ENCODE data around the gene NPAS3.

NPAS3 gene

GRCh38 chr14:32940066-32940651 lies 1.5 kb downstream of the NPAS3 start:
- no peak for DNase-seq (ENCODE audit: low read depth in 2 of 2)

DNA sequence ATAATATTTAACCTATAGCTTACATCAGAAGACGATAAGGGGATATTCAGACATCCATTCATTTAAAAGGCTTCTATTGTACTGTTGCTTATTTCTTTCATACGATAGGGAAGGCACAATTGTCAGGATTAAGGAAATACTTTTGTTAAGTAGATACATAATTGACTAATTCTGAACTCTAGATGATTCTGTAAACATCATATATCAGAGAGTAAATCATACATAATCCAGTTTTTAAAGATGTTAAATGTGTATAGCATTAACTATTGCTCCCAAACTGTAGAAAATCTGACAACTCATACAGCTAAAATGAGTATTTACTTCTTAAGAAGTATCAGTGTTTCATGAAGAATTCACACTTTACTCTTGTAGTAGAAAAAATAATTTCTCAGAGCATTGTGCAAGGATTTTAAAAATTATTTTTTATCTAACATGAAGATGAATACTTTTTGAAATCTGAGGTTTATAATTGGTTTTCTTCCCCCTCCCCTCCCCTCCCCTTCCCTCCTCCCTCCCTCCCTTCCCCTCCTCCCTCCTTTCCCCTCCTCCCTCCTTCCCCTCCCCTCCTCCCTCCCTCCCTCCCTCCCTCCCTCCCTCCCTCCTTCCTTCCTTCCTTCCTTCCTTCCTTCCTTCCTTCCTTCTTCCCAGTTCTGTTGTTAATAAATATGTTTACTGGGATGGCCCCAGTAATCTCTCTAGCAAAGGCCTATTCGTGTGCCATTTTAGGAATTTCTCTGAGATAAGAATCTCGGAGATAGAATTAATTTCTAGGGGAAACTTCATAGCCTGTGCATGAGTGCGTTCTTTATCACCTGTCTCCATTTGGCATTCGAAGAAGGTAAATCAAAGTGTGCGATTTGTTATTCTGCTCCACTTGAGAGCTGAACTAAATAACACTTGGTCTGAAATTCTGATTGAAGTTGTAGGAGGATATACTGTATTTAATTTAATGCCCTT lies 2.3 kb downstream of the NPAS3 start:
- DNase-seq (ENCODE audit: low read depth in 2 of 2): no peak

- no peak for DNase-seq (ENCODE audit: low read depth in 2 of 2)
Observed at GRCh38 chr14:32941668-32942065, 3.0 kb downstream of the NPAS3 start.

DNA sequence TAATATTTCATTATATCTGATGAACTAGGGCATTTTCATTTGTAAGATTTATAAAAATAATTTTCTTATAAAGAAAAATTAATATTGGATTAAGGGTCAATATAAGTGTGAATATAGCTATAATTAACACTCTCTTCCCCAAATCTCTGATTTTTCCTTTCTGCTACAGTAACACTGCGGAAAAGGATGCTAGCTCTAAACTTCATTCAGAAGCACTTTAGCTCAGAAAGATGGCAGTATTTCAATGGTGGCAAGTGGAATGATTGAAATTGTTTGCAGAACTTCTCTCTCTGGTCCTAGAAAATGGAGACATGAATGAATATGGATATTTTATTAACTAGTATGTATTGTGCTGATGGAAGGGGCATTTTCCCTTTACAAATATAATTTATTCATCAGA lies 8.4 kb downstream of the NPAS3 start:
- DNase-seq (ENCODE audit: low read depth in 2 of 2): no peak

GRCh38 chr14:32947792-32948191 lies 9.1 kb downstream of the NPAS3 start:
- no peak for DNase-seq (ENCODE audit: low read depth in 2 of 2)

- no peak for DNase-seq (ENCODE audit: low read depth in 2 of 2)
Observed at GRCh38 chr14:32950584-32950983, 11.9 kb downstream of the NPAS3 start.

GRCh38 chr14:32967421-32967820 lies 28.7 kb downstream of the NPAS3 start:
- no peak for DNase-seq (ENCODE audit: low read depth in 2 of 2)

- no peak for DNase-seq (ENCODE audit: low read depth in 2 of 2)
Observed at GRCh38 chr14:32968972-32969544, 30.4 kb downstream of the NPAS3 start.

DNA sequence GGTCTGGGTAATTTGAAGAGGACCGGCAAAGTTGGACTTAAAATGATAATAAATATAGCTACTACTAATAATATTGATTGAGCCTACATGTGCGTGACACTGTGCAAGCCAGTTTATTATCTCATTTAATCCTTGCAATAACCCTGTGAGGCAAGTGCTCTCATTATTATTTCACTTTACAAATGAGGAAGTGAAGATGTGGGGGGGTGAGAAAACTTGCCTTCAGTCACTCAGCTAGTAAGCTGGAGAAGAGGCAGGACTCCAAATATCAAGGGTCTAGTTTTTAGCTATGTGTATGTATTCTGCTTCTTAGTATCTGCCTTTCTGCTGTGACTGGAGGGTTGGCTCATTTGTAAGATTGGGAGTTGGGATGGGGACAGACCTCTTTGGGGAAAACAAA lies 39.2 kb downstream of the NPAS3 start:
- DNase-seq (ENCODE audit: low read depth in 2 of 2): no peak

DNA sequence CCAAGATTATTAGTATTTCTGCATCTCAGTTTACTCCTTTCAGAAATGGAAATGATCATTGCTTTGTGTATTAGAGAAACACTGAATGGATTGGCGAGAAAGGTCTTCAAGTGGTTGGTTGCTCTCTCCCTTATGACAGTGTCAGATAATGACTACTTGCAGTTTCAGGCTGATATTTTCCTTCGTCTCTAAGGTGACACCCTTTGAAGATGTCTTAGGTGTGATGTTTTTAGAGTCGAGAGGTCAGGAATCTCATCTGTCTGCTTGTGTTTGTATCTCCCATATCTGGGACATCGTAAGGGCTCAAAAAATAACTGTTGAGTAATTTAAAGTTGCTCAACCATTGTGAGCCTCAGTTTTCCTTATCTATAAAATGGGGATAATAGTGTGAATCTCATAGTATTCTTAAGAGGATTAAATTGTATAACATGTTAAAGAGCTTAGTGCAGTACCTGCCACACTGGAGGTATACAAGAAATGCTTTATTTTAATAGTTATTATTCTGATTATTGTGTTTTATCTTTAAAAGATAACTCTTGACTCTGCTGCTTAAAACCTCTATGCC lies 40.1 kb downstream of the NPAS3 start:
- DNase-seq (ENCODE audit: low read depth in 2 of 2): no peak

- no peak for DNase-seq (ENCODE audit: low read depth in 2 of 2)
Observed at GRCh38 chr14:32980178-32980901, 41.7 kb downstream of the NPAS3 start.

GRCh38 chr14:32980902-32981501 lies 42.3 kb downstream of the NPAS3 start:
- no peak for DNase-seq (ENCODE audit: low read depth in 2 of 2)

- DNase-seq (ENCODE audit: low read depth in 2 of 2): no peak
Observed at GRCh38 chr14:32984241-32984930, 45.7 kb downstream of the NPAS3 start.

DNA sequence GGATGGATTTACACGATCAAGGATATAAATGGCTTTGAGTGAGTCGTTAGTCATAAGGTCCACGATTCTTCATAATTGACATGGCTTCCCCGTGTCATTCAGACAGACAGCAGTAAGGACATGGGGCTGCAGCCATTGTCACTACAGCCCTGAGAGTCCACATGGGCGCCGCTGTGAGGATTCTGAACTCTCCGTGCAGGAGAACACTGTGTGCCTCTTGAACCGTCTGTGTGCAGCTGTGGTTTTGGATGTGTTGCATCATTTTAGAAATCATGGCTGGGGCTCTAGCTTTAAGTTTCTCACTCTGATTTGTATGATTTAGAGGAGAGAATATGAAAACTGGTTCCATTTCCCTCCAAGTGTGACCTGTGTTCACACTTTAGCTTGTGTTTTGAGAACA lies 47.2 kb downstream of the NPAS3 start:
- DNase-seq (ENCODE audit: low read depth in 2 of 2): no peak

DNA sequence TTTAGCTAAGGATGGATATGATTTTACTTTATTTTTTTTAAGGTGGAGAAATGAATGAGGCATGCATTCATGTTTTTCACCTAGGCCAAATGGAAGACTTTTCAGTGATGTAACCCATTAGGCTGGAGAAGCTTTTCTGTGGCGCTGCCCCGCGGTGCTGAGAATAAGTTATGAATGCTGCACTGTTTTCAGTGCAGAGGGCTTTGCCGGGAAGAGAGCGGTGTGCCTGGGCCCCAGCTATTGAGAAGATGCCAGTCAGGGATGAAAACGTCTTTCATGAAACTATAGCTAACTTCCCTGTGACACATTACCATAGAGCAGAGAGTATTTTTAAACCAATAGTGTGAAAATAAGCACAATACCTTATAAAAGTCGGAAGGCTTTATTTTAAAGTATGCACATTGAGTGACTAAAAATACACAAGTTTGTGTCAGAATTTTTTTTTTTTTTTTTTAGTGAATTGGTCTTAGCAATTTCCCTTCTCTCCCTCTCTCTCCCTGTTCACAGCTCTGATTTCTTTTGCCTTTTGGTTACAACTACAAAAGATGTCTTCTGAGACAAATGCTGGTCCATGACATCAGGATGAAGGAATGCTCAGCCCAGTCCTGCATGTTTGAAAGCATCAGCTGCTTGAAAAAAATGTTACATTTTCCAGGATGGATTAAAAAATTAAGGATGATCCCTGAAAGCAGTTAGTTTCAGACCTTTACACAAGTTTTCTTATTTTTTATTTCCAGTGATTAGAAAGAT lies 48.3 kb downstream of the NPAS3 start:
- DNase-seq (ENCODE audit: low read depth in 2 of 2): no peak

DNA sequence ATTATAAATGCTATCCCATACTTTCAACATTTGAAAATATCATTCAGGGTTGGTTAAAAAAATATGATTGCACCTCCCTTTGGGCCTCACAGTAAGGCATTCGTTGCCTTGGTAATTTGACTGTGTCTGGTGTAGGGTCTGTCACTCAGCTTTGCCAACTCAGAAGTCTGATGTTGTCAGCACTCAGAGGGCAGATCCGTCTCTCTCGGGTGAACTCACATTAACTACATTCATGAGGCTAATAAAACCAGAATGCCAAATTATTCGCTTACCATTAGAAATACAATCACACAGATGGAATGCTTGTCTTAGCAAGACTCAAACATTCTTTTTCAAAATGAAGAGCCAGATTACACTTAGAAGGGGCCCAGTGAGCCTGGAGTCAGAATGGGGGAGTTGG lies 53.0 kb downstream of the NPAS3 start:
- no peak for DNase-seq (ENCODE audit: low read depth in 2 of 2)

DNA sequence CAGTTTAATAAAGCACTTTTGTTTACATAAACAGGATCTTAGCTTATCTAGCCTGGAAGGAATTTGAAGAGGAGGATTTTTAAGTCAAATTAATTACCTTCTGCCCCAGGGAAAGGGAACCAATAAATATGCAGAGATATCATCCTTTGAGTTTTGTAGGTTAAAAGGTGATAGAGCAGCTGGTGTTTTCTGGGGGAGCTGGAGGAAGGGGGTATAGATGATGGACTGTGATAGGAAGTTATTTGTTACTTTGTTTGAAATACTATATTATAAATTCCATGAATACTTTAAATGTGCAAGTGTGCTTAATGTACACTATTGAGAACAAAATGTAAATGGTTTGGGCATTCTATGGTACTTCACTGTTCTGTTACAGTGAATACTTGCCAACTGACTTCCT lies 55.2 kb downstream of the NPAS3 start:
- no peak for DNase-seq (ENCODE audit: low read depth in 2 of 2)

- no peak for DNase-seq (ENCODE audit: low read depth in 2 of 2)
Observed at GRCh38 chr14:32996343-32996742, 57.7 kb downstream of the NPAS3 start.

- DNase-seq (ENCODE audit: low read depth in 2 of 2): no peak
Observed at GRCh38 chr14:32998433-32998832, 59.8 kb downstream of the NPAS3 start.

- DNase-seq (ENCODE audit: low read depth in 2 of 2): no peak
Observed at GRCh38 chr14:33009673-33010072, 71.0 kb downstream of the NPAS3 start.
